ENCODE results near the gene AUNIP. TPM values are rescaled to one million over a fixed set of nuclear protein-coding genes. Genes with fewer than 3 reads are reported as not detected.
A peak's percentile ranks its signal among the peaks of the same experiment; 100 is the strongest.

The AUNIP gene
- total and polyA plus RNA-seq, 2 of the 8 experiments (the other 6 are each of a cell fraction or from before 2014, with no cell fraction given) = 18.6 to 23.2 TPM

- peaks cover 2 to 7% of the 10 kb centered on the region in 2 experiments for H4K20me1 ChIP-seq (replicated peaks in 1 of 2; ENCODE audit: control insufficient read depth in 1 of 2, insufficient read depth in 2 of 2, low read length in 2 of 2)
- no peak overlapping the region for H2BK20ac ChIP-seq (ENCODE audit: low read length)
- no peak overlapping the region for H3K14ac ChIP-seq (ENCODE audit: insufficient read length)
- H4K5ac ChIP-seq (ENCODE audit: insufficient read length, low read depth, low read length) = no peak overlapping the region
- H3K27me3 ChIP-seq (replicated peaks in 1 of 4; ENCODE audit: control insufficient read depth in 3 of 4, extremely low read depth in 1 of 4, insufficient read depth in 3 of 4, low read length in 3 of 4) = no peaks in the 10 kb centered on the region
- no peak overlapping the region for H4K91ac ChIP-seq (replicated peaks; ENCODE audit: insufficient read length, low read length)
- DNase-seq (ENCODE audit: low read depth in 1 of 2, low spot score in 2 of 2) (peak; percentile 73 to 94), FAIRE-seq (no peak)
- 7% methylated on average over 14 of the region's 34 CpGs; no CpG with 5 or more reads in 1 of the 2 experiments for WGBS, 2 experiments (ENCODE audit: extremely low coverage in 1 of 2, insufficient coverage in 1 of 2, insufficient read length in 1 of 2, insufficient replicate concordance in 2 of 2, low coverage in 1 of 2, low lambda C conversion rate in 2 of 2, missing lambda C conversion rate in 1 of 2)
- H2BK5ac ChIP-seq (ENCODE audit: low read depth, low read length) = 0 out of 2 replicates have a peak overlapping the region, but pooled peaks have one; percentile 40
- no peak overlapping the region for H2BK120ac ChIP-seq (replicated peaks; ENCODE audit: low read depth, low read length)
- no peak overlapping the region for H2AK5ac ChIP-seq (ENCODE audit: low read depth, low read length)
- CTCF ChIA-PET (ENCODE audit: partially characterized antibody) = interaction anchor here (1.1 to 16.4 kb wide), 3 partner anchors 11 to 91 kb away, joined by 5 to 330 read pairs (median 83); partner anchors contain the start of gene PAFAH2
- H3K9me3 ChIP-seq (ENCODE audit: insufficient read depth in 2 of 2, low read depth in 1 of 2, low read length in 1 of 2) = no peaks in the 10 kb centered on the region
- H3K36me3 ChIP-seq (ENCODE audit: control insufficient read depth in 2 of 4, insufficient read depth in 4 of 4, low read length in 3 of 4) = peaks cover 19 to 38% (median 30%) of the 10 kb centered on the region in 4 experiments
- H3K27ac ChIP-seq (ENCODE audit: low read depth, low read length) = peak overlapping the region; percentile 24; the same call in 1 of the 2 replicates
- peak overlapping the region; percentile 76 to 100 (median 93) for H3K4me3 ChIP-seq (ENCODE audit: extremely low read depth in 1 of 4, insufficient read depth in 2 of 4, low read depth in 3 of 4, low read length in 4 of 4)
- H3K23ac ChIP-seq (ENCODE audit: insufficient read length) = no peak overlapping the region
- H2AFZ ChIP-seq (ENCODE audit: low read length) = no peak overlapping the region
- no peaks in the 10 kb centered on the region for H3K79me1 ChIP-seq (ENCODE audit: low read depth, low read length)
- 0 out of 2 replicates have a peak overlapping the region, but pooled peaks have one; percentile 24 for H3K18ac ChIP-seq (ENCODE audit: extremely low read depth, low read length)
- no peak overlapping the region for H2BK12ac ChIP-seq (ENCODE audit: low read depth, low read length)
- H3K4me2 ChIP-seq (ENCODE audit: insufficient read depth in 1 of 2, low read depth in 2 of 2, low read length in 2 of 2) = peak overlapping the region; percentile 89 to 93
- H3K79me2 ChIP-seq (ENCODE audit: control insufficient read depth in 1 of 2, insufficient read depth in 2 of 2, low read length in 2 of 2) = peaks cover 15 to 34% of the 10 kb centered on the region in 2 experiments
- POLR2A ChIA-PET (ENCODE audit: partially characterized antibody) = interaction anchor here (1.1 to 6.4 kb wide), 12 partner anchors 8 to 95 kb away, joined by 3 to 51 read pairs (median 6); partner anchors contain the start of genes PAFAH2 and PAQR7
- peaks cover 5 to 11% (median 8%) of the 10 kb centered on the region in 4 experiments; a peak in 6 of 7 replicates for H3K4me1 ChIP-seq (replicated peaks in 1 of 4; ENCODE audit: control insufficient read depth in 3 of 4, insufficient read depth in 4 of 4, low read length in 3 of 4)
- H3K23me2 ChIP-seq (ENCODE audit: low read depth, low read length) = peaks cover 8% of the 10 kb centered on the region; the same call in 1 of the 2 replicates
- no peak overlapping the region for H3K56ac ChIP-seq (replicated peaks; ENCODE audit: insufficient read length, low read depth, low read length)
- H4K8ac ChIP-seq (ENCODE audit: extremely low read depth, insufficient read depth, low read length) = peak overlapping the region; percentile 96; the same call in 1 of the 2 replicates
- peak overlapping the region; percentile 62 to 89 (median 75); a peak in 6 of 7 replicates for H3K9ac ChIP-seq (replicated peaks in 1 of 4; ENCODE audit: extremely low read depth in 1 of 4, low read depth in 3 of 4, low read length in 3 of 4)
- no peak overlapping the region for H3K4ac ChIP-seq (replicated peaks; ENCODE audit: insufficient read length, low read depth, low read length)
- 0 out of 2 replicates have a peak overlapping the region, but pooled peaks have one; percentile 76 for H2BK15ac ChIP-seq (ENCODE audit: low read length)
- no peak for TF ChIP-seq POLR2A (IDR thresholded peaks at IDR 0.05; ENCODE audit: control extremely low read depth in 1 of 2, low read depth in 2 of 2, low read length in 2 of 2)
- no peak for TF ChIP-seq SP2 (IDR thresholded peaks at IDR 0.05; ENCODE audit: low read length)
- no peak for TF ChIP-seq HDAC2 (IDR thresholded peaks at IDR 0.05; ENCODE audit: borderline replicate concordance in 1 of 2, low read depth in 2 of 2, low read length in 2 of 2)
- TF ChIP-seq BACH1 (IDR thresholded peaks at IDR 0.05; ENCODE audit: low read length) = 0 out of 2 replicates have a peak, but pooled peaks have one; percentile 13
- no peak for TF ChIP-seq CEBPB (IDR thresholded peaks at IDR 0.05; ENCODE audit: low read depth, low read length)
- TF ChIP-seq CTCF (IDR thresholded peaks at IDR 0.05; ENCODE audit: control extremely low read depth in 1 of 3, insufficient read depth in 1 of 3, low read depth in 1 of 3, low read length in 3 of 3) = 0 out of 4 replicates have a peak, but pooled peaks of 1 of the 3 experiments have one; percentile 2
- TF ChIP-seq EGR1 (IDR thresholded peaks at IDR 0.05; ENCODE audit: borderline replicate concordance, low read depth, low read length) = peak; percentile 29; the same call in 1 of the 2 replicates
- TF ChIP-seq SAP30 (IDR thresholded peaks at IDR 0.05; ENCODE audit: insufficient read depth, insufficient replicate concordance, low read length) = peak; percentile 66
Measured at GRCh38 chr1:25904943-25905679, 45.9 kb upstream of the AUNIP start.

Measured in H1 (cell line).